Measurements from ENCODE around the gene CPNE4.

CPNE4 gene

DNA sequence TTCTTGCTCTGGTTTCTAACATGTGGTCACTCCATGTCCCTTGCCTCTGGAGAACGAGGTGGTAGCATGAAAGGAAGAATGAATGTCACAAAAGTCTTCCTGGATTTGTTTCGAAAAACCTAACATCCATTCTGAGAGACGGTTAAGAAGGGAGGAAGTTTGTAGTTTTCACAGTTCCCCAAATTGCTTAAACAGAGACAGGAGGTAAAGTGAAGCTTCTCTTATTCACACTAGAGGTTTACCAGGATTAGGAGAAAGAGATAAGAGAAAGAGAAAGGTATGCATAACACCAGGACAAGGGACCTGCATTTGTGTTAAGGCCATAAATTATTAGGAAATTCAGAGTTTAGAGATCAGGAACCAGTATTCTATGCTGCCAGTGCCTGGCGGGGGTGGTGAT lies 228.1 kb downstream of the CPNE4 start:
- CTCF ChIA-PET: interaction anchor here (1.2 to 4.3 kb wide), 2 partner anchors 12 to 231 kb away, joined by 3 to 35 read pairs; no protein-coding TSS in a partner anchor
- TF ChIP-seq, protein P1, sequence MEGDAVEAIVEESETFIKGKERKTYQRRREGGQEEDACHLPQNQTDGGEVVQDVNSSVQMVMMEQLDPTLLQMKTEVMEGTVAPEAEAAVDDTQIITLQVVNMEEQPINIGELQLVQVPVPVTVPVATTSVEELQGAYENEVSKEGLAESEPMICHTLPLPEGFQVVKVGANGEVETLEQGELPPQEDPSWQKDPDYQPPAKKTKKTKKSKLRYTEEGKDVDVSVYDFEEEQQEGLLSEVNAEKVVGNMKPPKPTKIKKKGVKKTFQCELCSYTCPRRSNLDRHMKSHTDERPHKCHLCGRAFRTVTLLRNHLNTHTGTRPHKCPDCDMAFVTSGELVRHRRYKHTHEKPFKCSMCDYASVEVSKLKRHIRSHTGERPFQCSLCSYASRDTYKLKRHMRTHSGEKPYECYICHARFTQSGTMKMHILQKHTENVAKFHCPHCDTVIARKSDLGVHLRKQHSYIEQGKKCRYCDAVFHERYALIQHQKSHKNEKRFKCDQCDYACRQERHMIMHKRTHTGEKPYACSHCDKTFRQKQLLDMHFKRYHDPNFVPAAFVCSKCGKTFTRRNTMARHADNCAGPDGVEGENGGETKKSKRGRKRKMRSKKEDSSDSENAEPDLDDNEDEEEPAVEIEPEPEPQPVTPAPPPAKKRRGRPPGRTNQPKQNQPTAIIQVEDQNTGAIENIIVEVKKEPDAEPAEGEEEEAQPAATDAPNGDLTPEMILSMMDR (IDR thresholded peaks at IDR 0.05; ENCODE audit: insufficient read depth, low read length, missing control alignments): no peak
- DNase-seq (ENCODE audit: low read depth, low spot score): no peak
- H3K4me3 ChIP-seq (ENCODE audit: low read depth, low read length): no peak overlapping the region
- POLR2A ChIA-PET: no interaction called here

DNA sequence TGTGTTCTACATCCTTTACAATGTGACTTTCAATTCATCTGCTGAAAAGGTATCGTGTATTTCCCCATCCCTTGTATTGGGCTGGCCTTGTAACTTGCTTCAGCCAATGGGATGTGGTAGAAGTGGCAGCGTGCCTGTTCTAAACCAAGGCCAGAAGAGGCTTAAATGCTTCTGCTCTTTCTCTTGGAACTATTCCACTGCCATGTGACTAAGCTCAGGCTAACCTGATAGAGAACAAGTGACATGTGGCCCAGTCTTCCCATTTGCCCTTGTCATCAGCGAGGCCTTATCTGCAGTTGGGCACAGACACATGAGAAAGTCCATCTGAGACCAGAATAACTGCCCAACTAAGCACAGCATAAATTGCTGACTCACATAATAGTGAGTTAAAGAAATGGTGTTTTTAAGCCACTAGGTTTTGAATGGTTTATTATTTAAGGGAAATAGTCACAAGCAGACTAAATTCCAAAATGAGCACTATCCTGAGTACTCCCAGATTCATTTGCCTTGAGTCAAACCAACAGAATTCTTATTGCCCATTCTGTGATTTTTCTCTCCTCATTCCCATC lies 230.2 kb downstream of the CPNE4 start:
- TF ChIP-seq, protein P1 (IDR thresholded peaks at IDR 0.05; ENCODE audit: insufficient read depth, low read length, missing control alignments): no peak
- no peak overlapping the region for H3K4me3 ChIP-seq (ENCODE audit: low read depth, low read length)
- DNase-seq (ENCODE audit: low read depth, low spot score): no peak
- POLR2A ChIA-PET: no interaction called here
- CTCF ChIA-PET: interaction anchor here (1.0 to 4.3 kb wide), 4 partner anchors 10 to 278 kb away, joined by 3 to 35 read pairs (median 6); partner anchors contain the start of gene CPNE4

DNA sequence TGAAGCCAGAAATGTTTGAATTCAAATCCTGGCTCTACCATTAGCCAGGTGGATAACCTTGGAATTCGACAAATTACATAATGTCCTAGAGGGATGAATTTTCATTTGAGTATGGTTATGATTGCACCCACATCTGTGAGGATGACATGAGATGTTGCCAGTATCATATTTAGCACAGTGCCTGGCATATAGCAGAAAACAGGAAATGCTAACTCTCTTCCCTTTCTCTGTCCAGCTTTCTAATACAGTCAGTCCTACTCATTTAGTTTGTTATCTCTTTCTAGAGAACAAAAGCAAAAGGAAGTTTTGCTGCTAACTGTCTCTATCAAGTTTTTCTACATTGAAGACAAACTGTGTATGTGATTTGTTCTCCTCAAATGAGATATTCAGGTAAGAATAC lies 231.7 kb downstream of the CPNE4 start:
- no peak overlapping the region for H3K4me3 ChIP-seq (ENCODE audit: low read depth, low read length)
- CTCF ChIA-PET: interaction anchor here (1.2 to 4.3 kb wide), 3 partner anchors 8 to 234 kb away, joined by 4 to 35 read pairs (median 5); no protein-coding TSS in a partner anchor
- TF ChIP-seq, protein P1 (IDR thresholded peaks at IDR 0.05; ENCODE audit: insufficient read depth, low read length, missing control alignments): no peak
- DNase-seq (ENCODE audit: low read depth, low spot score): no peak
- POLR2A ChIA-PET: no interaction called here

- CTCF ChIA-PET: interaction anchor here (1.2 kb wide), 1 partner anchor 235 kb away, joined by 4 read pairs; no protein-coding TSS in a partner anchor
- no peak for DNase-seq (ENCODE audit: low read depth, low spot score)
Observed at GRCh38 chr3:131802029-131802428, 232.8 kb downstream of the CPNE4 start.

GRCh38 chr3:131801566-131801965 lies 233.2 kb downstream of the CPNE4 start:
- DNase-seq (ENCODE audit: low read depth, low spot score): no peak
- ChIA-PET CTCF (interaction anchor here (1.2 kb wide), 1 partner anchor 228 kb away, joined by 3 read pairs; no protein-coding TSS in a partner anchor), POLR2A (no interaction called here)
- H3K4me3 ChIP-seq (ENCODE audit: low read depth, low read length): no peak overlapping the region
- TF ChIP-seq, protein P1 (IDR thresholded peaks at IDR 0.05; ENCODE audit: insufficient read depth, low read length, missing control alignments): no peak

More at GRCh38 chr3:131802029-131802428, 232.8 kb downstream of the CPNE4 start:
- POLR2A ChIA-PET: no interaction called here
- TF ChIP-seq, protein P1 (IDR thresholded peaks at IDR 0.05; ENCODE audit: insufficient read depth, low read length, missing control alignments): no peak
- no peak overlapping the region for H3K4me3 ChIP-seq (ENCODE audit: low read depth, low read length)

DNA sequence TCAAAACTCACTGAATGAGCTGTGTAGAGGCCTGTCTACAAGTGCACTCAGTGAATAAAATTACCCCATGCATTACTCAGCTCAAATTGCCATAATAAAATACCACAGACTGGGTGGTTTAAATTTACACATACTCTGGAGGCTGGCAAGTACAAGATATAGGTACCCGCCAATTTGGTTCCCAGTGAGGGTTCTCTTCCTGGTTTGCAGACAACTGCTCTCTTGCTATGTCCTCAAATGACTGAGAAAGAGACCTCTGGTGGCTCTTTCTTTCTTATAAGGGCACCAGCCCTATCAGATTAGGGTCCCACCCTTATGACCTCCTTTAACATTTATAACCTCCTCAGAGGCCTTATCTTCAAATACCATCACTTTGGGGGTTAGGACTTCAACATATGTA lies 237.0 kb downstream of the CPNE4 start:
- TF ChIP-seq, protein P1 (IDR thresholded peaks at IDR 0.05; ENCODE audit: insufficient read depth, low read length, missing control alignments): no peak
- ChIA-PET CTCF (interaction anchor here (5.1 to 6.9 kb wide), 4 partner anchors 223 to 240 kb away, joined by 42 to 218 read pairs (median 70); partner anchors contain the start of gene CPNE4), POLR2A (no interaction called here)
- no peak for DNase-seq (ENCODE audit: low read depth, low spot score)
- H3K4me3 ChIP-seq (ENCODE audit: low read depth, low read length): no peak overlapping the region

Data from AG04449 (cell line).